ENCODE measurements around the gene C6orf47.

Gene C6orf47

DNA sequence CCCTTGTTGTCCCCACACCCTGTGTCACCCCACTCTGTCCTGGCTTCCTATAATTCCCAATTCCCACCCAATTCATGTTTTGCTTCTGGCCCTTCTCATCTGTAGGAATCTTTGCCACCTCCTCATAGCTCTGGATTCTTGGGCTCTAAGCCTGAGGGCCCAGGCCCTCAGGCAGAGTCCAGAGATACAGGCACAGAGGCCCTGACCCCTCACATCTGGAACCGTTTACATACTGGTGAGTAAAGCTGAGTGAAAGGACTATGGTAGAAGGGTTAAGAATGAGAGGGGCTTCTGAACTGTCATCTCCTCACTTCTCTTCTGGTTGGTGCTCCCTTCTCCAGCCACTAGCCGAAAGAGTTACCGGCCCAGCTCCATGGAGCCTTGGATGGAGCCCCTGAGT, 26.4 kb downstream of the C6orf47 start:
- no peak for FAIRE-seq

DNA sequence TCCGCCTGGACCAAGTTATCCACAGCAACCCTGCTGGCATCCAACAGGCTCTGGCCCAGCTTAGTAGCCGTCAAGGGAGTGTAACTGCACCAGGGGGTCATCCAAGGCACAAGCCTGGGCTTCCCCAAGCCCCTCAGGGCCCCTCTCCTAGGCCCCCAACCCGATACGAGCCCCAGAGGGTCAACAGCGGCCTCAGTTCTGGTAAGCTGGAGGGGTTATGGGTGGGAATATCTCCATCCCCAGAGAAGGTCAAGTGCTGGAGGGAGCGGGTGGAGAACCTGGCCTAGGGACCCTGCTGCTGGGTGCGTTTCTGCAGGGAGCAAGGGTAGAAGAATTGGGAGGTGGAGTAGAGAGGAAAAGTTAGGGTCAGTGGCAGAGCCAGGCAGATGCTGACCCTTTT, 27.1 kb downstream of the C6orf47 start:
- FAIRE-seq = no peak

GRCh38 chr6:31632279-31632946, 28.2 kb downstream of the C6orf47 start:
- no peak for FAIRE-seq

GRCh38 chr6:31631681-31632278, 28.8 kb downstream of the C6orf47 start:
- FAIRE-seq = no peak

- no peak for FAIRE-seq
Measured at GRCh38 chr6:31631209-31631608, 29.4 kb downstream of the C6orf47 start.

DNA sequence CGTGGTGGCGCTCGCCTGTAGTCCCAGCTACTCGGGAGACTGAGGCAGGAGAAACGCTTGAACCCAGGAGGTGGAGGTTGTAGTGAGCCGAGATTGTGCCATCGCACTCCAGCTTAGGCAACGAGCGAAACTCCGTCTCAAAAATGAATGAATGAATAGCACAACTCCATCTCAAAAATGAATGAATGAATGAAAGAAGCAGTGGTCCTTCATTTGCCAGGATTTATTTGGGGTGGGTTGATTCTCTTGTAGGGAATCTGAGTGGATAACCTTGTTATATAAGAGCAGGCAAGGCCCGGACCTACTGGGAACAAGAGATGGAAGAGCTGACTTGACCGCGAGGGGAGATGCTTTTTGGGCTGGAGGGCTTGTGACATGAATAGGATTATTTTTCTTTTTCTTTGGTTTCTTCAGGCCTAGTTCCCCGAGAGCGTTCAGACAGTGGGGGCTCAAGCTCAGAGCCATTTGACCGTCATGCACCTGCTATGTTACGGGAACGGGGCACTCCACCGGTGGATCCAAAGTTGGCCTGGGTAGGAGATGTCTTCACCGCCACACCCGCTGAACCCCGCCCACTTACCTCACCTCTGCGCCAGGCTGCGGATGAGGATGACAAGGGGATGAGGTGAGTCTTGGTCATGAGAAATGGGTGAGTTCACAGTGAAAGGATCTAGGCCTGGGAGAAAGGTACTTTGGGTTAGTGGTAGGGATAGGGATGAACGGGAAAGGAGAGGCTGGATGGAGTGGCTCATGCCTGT, 30.2 kb downstream of the C6orf47 start:
- FAIRE-seq = no peak

DNA sequence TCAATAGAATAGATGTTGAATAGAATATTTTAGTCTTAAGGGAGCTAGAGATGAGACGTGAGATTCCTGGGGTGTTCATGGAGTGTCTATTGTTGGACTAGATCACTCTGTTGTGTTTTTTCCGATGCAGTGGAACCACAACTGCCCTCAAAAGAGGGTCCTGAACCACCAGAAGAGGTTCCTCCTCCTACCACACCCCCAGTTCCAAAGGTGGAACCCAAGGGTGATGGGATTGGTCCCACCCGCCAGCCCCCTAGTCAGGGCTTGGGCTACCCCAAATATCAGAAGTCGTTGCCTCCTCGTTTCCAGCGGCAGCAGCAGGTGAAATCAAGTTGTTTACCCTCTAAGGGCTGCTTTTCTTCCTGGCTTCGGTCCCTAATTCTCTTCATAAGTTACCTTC, 31.6 kb downstream of the C6orf47 start:
- FAIRE-seq = no peak

DNA sequence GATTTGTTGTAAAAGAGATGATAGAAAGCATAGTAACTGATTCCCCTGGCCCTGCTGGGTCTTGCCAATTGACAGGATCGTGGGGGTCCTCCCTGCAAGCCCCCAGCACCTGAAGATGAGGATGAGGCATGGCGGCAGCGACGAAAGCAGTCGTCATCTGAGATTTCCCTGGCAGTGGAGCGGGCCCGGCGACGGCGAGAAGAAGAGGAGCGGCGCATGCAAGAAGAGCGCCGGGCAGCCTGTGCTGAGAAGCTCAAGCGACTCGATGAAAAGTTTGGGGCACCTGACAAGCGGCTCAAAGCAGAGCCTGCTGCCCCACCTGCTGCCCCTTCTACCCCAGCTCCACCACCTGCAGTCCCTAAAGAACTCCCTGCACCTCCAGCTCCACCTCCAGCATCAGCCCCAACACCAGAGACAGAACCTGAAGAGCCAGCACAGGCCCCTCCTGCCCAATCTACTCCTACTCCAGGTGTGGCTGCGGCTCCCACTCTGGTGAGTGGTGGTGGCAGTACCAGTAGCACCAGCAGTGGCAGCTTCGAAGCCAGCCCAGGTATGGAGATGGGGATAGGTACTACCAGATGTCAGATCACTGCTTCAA, 32.8 kb downstream of the C6orf47 start:
- FAIRE-seq = no peak

GRCh38 chr6:31626952-31627351, 33.6 kb downstream of the C6orf47 start:
- no peak for FAIRE-seq

GRCh38 chr6:31624070-31624469, 36.5 kb downstream of the C6orf47 start:
- no peak for FAIRE-seq

DNA sequence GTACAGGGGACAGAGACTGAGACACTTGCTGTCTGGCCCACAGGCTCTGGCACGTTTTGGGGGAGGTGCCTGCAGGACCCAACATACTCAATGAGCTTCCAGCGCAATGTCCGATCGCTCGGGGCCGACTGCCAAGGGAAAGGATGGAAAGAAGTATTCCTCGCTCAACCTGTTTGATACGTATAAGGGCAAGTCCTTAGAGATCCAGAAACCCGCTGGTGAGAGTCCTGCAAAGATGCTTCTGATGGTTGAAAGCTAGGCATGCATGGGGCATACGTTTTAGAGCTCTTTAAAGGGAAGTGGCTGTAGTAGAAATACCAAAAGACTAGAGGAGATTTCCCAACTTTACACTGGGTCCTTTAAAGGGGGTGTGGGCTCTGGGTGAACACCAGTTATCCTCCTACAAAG, 37.9 kb downstream of the C6orf47 start:
- no peak for FAIRE-seq

DNA sequence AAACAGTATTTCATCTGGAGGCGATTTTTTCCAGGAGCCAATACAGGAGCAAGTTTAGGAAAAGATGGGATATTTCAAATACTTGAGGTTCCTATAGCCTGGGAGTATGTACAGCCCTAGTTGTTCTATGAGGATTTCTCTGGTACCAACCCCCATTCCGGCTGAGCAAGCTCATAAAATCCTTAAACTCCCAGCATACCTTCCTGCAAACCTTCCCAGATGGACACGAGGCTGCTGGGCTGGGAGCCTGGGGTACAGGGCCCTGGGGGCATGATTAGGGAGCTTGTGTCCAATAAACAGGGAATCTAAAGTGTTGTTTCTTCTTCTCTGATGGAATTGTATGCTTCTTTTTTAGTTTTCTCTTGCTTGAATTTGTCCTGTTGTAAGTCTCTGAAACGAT, 38.6 kb downstream of the C6orf47 start:
- FAIRE-seq = no peak

DNA sequence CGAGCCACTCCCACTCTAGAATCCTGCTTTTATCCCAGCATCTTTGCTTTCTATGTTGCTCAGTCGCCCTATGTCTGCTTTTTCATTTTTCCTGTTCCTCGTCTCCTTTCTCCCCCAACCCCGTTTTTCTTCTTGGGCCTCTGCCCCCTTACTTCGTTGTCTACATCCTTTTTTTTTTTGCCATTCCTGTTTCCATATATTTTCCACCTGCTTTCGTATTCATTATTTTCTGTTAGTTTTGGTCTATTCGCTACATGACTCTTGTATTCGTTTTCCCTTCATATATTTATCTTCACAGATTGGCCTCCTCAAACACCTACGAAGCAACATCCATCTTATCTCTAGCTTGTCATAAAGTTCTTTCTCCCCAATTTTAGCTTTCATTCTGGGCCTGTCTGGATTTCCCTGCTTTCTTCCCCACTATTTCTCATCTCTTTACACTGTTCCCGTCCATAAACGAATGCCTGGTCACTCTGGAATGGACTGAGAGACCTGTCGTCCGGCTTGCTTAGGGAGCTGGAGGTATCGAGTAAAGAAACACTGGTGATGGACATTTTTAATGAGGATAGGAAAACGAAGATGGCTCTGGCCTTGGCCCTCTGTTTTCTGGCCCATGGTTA, 39.1 kb downstream of the C6orf47 start:
- FAIRE-seq = no peak

GRCh38 chr6:31620586-31621319, 39.8 kb downstream of the C6orf47 start, which contains the start of gene PRRC2A:
Gene PRRC2A, plus strand, starts transcription at chr6:31620715. Its CDS starts 2,075 bp downstream, at chr6:31622790.
- no peak for FAIRE-seq

- FAIRE-seq = peak; percentile 97
Measured at GRCh38 chr6:31619805-31620585, 40.6 kb downstream of the C6orf47 start.

GRCh38 chr6:31617010-31617409, 43.6 kb downstream of the C6orf47 start:
- FAIRE-seq = no peak

DNA sequence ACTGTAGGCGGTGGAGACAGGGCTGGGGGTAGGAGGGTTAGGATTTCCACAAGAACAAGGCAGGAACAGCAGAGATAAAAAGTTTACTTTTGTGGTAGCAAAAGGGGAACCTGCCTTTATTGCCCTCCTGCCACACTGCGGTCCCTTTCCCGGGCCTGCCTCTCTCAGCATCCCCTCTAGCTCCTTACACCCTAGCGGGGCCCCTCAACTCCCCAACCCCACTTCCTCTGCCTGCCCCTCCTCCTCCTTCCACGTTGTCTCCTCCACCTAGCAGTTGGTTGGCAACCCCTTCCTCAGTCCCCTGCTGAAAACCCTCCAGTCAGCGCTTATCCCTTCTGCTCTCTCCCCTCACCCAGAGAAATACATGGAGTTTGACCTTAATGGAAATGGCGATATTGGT, 44.8 kb downstream of the C6orf47 start:
- FAIRE-seq = no peak

DNA sequence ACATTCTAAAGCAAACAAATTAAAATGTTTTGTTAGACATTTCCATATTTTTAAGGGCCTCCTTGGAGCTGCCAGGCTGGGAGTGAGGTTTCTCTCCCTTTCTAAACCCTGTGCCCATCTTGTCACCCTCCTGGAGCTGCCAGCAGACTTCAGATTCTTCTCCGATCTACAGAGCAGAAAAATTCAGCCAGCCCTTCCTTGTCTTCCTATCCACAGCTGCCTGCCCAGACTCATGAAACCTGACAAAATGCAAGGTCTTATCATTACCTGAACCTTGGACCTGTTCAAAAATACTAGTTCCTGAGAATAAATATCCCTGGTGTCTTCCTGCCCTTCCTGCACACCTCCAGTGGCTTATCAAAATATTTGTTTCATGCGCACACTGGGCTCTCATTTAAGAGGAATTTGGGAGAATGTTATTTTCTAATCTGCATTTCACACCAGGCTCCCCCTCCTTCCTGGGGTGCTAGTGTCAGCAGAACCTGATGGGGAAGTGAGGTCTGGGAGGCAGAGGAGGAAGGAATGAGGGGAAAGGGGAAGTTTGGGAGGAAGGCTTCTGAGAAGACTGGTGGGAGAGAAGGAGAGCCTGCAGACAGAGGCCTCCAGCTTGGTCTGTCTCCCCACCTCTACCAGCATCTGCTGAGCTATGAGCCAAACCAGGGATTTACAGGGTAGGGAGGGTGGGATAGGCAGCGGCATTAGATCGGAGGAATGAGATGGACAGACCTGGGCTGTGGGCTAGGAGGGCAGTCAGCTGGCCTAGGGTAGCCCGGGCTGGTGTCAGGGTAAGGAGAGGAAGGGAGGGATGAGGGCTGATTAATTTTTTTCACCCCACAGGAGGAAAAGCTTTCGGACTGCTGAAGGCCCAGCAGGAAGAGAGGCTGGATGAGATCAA, 45.6 kb downstream of the C6orf47 start, which contains the start of gene AIF1:
AIF1 (plus strand) TSS at position 551 of the 895 bp plus-strand sequence; CDS start at position 647, 96 bp downstream.
- FAIRE-seq = no peak

DNA sequence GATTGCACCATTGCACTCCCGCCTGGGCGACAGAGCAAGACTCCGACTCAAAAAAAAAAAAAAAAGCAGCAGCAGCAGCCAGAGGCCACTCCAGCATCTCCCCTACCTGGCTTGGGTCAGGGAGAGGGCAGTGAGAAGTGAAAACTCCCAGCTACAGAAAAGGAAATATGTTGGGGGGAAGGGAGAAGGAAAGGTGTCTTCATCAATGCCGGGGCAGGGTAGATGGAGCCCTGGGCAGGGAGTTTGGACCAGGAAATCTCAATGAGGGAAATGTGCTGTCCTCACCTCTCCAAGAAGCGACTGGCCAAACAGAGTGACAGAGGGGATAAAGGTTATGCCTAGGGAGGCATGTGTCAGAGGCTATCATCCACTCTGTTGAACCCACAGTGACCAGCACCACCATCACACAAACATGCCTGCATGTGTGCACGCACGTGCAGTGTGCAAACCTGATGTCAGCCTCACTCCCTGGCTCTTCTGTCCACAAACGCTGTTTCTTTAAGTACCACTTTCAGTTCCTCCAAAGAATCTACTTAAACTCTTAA, 46.4 kb downstream of the C6orf47 start:
- no peak for FAIRE-seq

GRCh38 chr6:31610968-31611367, 49.6 kb downstream of the C6orf47 start:
- no peak for FAIRE-seq

Measured in TTC549 (cell line).